T-helper 2 cell treated with Interferon-gamma antibody and Interleukin-4, amounts not matched to agents 100 ng/mL and 5 ng/mL, for 36 hours (primary cell): Measurements from ENCODE around the gene NRG2. TPM values are rescaled to one million over a fixed set of nuclear protein-coding genes. Genes with fewer than 3 reads are reported as not detected.

ENCODE experiments used
- intact Hi-C: fragments of 100-400 bp; cut with micrococcal nuclease; formaldehyde crosslinking; loops from one replicate; pipeline ENCODE4 v1.15.1; 2023
- total RNA-seq: library from RNA; stranded (reverse); gene quantifications from 2 replicates; pipeline ENCODE4 v1.2.3, GENCODE V29; 2022

NRG2 gene
- total RNA-seq, 1 donor from 2014 or later, result not detected

GRCh38 chr5:139816566-139816965 is 226.5 kb downstream of the NRG2 start:
- intact Hi-C loops, result no loop called here

DNA sequence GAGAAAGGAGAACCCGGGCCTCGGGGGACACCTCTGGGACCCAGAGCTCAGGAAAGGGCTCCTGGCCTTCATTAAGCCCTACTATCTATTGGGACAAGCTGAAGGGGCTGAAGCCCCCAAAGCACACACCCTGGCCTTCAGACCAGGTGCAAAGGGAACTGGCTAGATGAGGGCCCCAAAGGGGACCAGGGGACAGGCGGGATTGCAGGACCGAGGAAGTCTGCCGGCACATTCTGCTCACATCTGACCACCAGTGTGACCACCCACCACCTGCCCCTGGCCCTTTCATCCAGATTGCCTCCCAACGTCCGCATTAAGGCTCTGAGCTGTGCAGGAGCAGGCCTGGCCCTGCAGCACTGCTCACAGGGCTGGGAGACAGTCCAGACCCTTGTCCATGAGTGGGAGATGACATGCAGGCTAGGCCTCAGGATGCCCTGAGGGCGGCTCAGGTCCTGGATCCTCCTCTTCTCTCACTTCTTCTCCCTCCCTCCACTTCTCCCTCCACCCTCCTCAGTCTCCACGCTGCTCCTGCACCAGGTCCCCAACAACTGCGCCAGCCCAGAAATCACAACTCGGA is 228.3 kb downstream of the NRG2 start:
- intact Hi-C loops, result no loop called here

DNA sequence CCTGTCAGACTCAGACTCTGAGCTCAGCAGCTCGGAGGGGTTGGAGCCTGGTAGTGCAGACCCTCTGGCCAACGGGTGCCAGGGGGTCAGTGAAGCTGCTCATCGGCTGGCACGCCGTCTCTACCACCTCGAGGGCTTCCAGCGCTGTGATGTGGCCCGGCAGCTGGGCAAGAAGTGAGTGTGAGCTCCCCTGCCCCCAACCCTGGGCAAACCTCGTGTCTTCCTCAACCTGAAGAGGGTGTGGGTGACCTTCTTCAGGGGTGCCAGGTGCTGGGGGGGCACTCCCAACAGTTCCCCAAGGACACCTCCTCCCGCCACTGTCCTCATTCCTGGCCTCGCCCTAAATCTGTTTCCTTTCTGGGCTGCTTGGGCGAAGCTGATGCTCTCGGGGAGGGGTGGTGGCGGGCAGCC is 228.9 kb downstream of the NRG2 start:
- intact Hi-C loops, result no loop called here

GRCh38 chr5:139812836-139813805 is 230.0 kb downstream of the NRG2 start:
- intact Hi-C loops, result no loop called here

DNA sequence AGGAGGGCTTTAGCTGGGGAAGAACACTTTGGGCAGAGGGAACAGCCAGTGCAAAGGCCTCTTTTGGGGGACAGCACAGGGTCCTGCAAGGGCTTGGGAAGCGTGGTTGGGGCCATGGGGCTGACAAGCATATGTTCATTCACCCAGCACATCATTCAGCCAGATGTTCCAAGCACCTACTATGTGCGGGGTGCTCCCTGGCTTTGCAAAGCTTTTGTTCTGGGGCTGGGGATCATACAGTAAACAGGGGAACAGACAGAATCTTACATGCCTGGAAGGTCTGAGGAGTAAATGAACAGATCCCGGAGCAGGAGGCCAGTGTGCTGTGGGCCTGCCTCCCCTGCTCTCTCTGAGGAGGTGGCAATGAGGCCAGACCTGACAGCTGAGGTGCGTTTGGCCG is 230.8 kb downstream of the NRG2 start:
- intact Hi-C loops, result no loop called here

- intact Hi-C loops, result no loop called here
These were observed 231.9 kb downstream of the NRG2 start for GRCh38 chr5:139811274-139811607.

DNA sequence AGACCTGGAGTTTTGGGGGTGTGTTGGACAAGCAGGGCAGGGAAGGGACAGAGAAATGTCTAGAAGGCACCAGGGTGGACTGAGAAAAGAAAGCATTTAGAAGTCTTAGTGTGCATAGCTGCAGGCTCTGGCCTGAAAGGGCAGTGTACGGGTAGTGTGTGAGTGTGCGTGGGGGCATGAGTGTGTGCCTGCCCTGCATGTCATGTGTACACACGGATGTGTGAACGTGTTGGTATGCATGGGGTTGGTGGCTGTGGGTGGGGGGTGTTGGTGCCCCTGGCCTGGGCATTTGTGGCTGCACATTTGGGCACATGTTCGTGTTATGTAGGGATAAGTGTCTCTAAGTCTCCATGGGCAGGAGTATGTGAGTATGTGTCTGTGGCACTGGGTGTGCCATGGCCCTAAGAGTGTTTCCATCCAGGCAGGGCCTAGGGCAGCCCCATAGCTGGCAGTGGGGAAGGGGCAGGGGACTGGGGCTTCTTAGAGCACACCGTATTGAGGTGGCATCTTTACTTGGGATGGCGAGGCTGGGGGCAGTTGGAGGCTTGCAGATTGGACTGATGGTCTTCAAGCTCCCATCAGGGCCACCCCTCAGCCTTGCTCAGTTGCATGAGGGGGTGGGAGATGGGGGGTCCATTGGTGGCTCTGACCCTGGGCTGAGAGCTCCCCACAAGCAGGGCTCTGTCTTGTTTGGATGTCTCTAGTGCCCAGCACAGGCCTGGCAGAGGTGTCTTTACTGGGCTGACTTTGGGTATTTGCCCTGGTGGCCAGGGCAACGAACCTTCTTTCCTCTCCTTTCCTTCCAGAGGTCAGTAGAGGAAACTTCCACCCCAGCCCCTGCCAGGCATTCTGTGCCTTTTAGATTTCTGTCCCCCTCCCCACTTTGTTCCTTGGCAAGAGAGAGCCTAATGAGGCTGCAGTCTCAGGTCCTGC is 232.5 kb downstream of the NRG2 start:
- intact Hi-C loops, result no loop called here

DNA sequence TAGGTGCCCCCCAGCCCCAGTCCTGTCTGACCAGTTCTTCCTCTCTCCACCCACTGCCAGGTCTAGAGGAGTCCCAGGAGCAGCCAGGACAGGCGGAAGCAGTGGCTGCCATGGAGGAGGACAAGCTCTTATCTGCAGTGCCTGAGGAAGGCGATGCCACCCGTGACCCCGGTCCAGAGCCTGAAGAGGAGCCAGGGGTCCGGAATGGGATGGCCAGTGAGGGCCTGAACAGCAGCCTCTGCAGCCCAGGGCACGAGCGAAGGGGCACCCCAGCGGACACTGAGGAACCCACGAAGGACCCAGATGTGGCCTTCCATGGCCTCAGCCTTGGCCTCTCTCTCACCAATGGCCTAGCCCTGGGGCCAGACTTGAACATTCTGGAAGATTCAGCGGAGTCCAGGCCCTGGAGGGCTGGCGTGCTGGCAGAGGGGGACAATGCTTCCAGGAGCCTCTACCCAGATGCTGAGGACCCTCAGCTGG is 233.7 kb downstream of the NRG2 start:
- intact Hi-C loops, result no loop called here

- intact Hi-C loops, result no loop called here
These were observed 234.4 kb downstream of the NRG2 start for GRCh38 chr5:139808481-139809330.

DNA sequence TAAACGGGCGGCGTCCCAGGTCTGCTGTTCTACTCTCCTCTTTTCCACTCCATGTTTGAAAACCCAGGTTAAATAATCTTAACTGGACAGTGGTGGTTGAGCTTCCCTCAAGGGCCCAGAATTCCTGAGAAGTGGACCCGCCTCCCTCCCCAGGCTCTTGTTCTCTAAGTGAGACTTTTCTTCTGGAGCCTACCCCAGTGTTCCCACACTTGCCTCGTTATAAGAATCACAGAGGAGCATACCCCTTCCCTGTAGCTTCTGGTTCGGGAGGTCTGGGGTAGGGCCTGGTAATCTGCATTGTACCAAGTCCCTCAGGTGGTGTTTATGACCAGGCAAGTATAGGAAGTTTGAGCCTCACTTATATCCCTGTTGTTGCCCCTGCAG is 235.5 kb downstream of the NRG2 start:
- intact Hi-C loops, result no loop called here

GRCh38 chr5:139806726-139807646 is 236.1 kb downstream of the NRG2 start:
- intact Hi-C loops, result no loop called here

DNA sequence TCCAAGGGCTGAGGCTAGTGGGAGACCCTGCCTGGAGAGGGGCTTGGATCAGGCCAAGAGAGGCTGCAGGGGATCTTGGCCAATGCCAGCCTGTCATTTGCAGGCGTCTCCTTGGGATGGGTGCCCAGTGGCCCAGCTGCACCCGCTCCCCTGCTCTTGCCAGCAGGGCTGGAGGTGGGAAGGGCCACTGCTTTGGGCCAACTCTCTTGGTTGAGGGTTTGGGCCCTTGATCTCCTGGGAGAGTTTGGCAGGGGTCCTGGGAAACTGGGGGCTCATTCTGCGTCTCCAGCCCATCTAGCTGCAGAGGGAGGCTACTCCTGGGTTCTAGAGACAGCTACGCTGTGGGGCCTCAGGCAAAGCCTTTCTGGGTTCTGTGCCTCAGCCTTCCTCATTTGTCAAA is 237.0 kb downstream of the NRG2 start:
- intact Hi-C loops, result no loop called here

GRCh38 chr5:139805545-139805944 is 237.6 kb downstream of the NRG2 start:
- intact Hi-C loops, result no loop called here

DNA sequence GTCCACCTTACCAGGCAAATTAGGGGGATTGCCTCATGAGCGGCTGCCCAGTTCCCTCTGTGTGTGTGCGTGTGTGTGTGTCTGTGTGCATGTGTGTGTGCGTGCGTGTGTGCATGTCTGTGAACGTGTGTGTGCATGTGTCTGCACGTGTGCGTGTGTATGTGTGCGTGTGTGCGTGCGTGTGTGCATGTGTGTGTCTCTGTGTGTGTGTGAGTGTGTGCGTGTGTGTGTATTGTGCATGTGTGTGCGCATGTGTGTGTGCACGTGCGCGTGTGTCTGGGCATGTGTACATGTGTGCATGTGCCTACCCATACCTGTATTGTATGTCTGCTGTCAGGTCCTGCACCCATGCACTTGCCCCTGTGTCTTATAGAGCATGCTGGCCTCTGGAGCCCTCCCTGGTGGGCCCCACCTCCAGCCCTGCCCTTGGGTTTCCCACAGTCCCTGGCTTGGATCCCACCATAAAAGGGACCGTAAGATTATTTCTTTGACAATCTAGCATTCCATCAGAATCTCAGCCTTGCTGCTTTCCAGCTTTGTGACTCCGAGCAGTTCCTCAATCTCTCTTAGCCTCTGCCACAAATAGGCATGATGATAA is 238.2 kb downstream of the NRG2 start:
- intact Hi-C loops, result no loop called here

GRCh38 chr5:139803978-139804377 is 239.1 kb downstream of the NRG2 start:
- intact Hi-C loops, result no loop called here

DNA sequence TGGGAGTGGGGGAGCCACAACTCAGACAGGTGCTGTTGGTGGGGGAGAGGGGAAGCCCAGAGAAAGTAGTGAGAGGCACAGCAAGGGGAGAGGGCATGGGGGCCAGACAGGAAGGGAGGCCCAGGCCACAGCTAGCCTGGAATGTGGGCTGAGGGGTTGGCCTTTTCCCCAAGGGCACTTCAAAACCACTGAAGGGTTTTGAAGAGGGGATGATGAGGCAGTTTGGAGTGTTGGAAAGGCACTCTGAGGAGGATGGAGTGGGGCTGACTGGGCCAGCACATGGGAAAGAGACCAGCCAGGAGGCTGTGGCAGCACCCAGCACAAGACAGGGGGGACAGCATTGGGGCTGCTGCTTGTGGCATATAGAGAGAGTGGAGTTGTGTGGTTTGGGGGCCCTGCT is 243.7 kb downstream of the NRG2 start:
- intact Hi-C loops, result no loop called here

GRCh38 chr5:139798883-139799282 is 244.2 kb downstream of the NRG2 start:
- intact Hi-C loops, result no loop called here

GRCh38 chr5:139797856-139798510 is 245.1 kb downstream of the NRG2 start:
- intact Hi-C loops, result no loop called here

DNA sequence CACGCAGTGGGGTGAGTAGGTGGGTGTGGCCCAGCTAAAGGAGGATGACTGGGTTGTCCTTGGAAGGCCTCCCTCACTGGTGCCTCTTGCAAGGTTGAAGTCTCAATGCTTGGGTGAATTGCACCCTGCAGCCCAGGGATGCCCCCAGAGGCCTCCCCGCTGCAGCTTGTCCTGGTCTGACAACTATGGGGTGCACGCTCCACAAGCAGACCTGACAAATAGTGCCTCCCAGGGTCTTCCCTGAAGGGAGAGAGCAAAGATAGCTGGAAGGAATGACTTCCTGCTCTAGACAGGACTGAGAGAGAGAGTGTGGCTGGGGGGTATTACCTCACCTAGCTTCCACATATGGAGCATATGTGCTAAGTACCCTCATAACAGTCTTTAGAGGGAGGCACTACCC is 245.8 kb downstream of the NRG2 start:
- intact Hi-C loops, result no loop called here
